Measurements from ENCODE around the gene ACAT2. TPM values are rescaled to one million over a fixed set of nuclear protein-coding genes. Genes with fewer than 3 reads are reported as not detected.

Gene ACAT2
- total RNA-seq, 1 experiment from 2014 or later = 156 TPM

- no peaks in the 10 kb centered on the region for H3K27me3 ChIP-seq (ENCODE audit: insufficient read depth, low read length)
- H3K27ac ChIP-seq (ENCODE audit: insufficient read length, low read depth, low read length) = no peak overlapping the region
- H3K23me2 ChIP-seq (ENCODE audit: insufficient read length, low read depth, low read length, poor library complexity, severe bottlenecking) = no peaks in the 10 kb centered on the region
- H3K9me3 ChIP-seq (ENCODE audit: control insufficient read depth, low read depth, low read length) = no peaks in the 10 kb centered on the region
- H3K79me2 ChIP-seq (ENCODE audit: insufficient read depth, low read length) = no peaks in the 10 kb centered on the region; the same call in 1 of the 2 replicates
- no peaks in the 10 kb centered on the region for H3K79me1 ChIP-seq (ENCODE audit: insufficient read depth, low read depth, low read length, poor library complexity, severe bottlenecking)
- H2BK120ac ChIP-seq (ENCODE audit: low read depth, low read length, poor library complexity, severe bottlenecking) = no peak overlapping the region
- H3K23ac ChIP-seq (ENCODE audit: insufficient read length, low read depth, low read length) = no peak overlapping the region
- no peaks in the 10 kb centered on the region for H3K4me1 ChIP-seq (ENCODE audit: insufficient read depth, low read length)
- Mint-ChIP-seq H3K36me3 (ENCODE audit: insufficient read depth in 1 of 3, low read depth in 3 of 3) (no peaks in the 10 kb centered on the region), H3K27me3 (ENCODE audit: low read depth) (no peaks in the 10 kb centered on the region), H3K4me3 (no peak overlapping the region), H3K27ac (no peak overlapping the region), H3K9me3 (peaks cover 0 to 6% of the 10 kb centered on the region in 2 experiments; a peak in 4 of 5 replicates), H3K4me1 (peaks cover 0 to 2% of the 10 kb centered on the region in 2 experiments; a peak in 1 of 4 replicates)
- H4K8ac ChIP-seq (replicated peaks; ENCODE audit: insufficient read length, low read depth, low read length) = no peak overlapping the region
- H2BK15ac ChIP-seq (ENCODE audit: low read depth, low read length) = no peak overlapping the region
- no peak overlapping the region for H3K4me2 ChIP-seq (ENCODE audit: insufficient read depth, insufficient read length, low read length)
- WGBS (ENCODE audit: extremely low coverage, insufficient read length, low lambda C conversion rate) = no CpG with 5 or more reads among the region's 7 CpGs
- TF ChIP-seq, protein P1, sequence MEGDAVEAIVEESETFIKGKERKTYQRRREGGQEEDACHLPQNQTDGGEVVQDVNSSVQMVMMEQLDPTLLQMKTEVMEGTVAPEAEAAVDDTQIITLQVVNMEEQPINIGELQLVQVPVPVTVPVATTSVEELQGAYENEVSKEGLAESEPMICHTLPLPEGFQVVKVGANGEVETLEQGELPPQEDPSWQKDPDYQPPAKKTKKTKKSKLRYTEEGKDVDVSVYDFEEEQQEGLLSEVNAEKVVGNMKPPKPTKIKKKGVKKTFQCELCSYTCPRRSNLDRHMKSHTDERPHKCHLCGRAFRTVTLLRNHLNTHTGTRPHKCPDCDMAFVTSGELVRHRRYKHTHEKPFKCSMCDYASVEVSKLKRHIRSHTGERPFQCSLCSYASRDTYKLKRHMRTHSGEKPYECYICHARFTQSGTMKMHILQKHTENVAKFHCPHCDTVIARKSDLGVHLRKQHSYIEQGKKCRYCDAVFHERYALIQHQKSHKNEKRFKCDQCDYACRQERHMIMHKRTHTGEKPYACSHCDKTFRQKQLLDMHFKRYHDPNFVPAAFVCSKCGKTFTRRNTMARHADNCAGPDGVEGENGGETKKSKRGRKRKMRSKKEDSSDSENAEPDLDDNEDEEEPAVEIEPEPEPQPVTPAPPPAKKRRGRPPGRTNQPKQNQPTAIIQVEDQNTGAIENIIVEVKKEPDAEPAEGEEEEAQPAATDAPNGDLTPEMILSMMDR (conservative IDR thresholded peaks at IDR 0.05) = no peak
- no peak overlapping the region for H2BK5ac ChIP-seq (ENCODE audit: insufficient read length, low read length)
- H4K5ac ChIP-seq (ENCODE audit: insufficient read length, low read depth, low read length) = no peak overlapping the region
- H3K56ac ChIP-seq (ENCODE audit: insufficient read length, low read depth, low read length) = no peak overlapping the region
- no peak overlapping the region for H2BK20ac ChIP-seq (ENCODE audit: low read depth, low read length, poor library complexity, severe bottlenecking)
- H3T11ph ChIP-seq (ENCODE audit: low read length) = no peak overlapping the region
- no peak overlapping the region for H2AK5ac ChIP-seq (ENCODE audit: insufficient read length, low read length)
- H3K4ac ChIP-seq (ENCODE audit: low read depth, low read length) = no peak overlapping the region
- H2BK12ac ChIP-seq (ENCODE audit: insufficient read length, low read depth, low read length) = no peak overlapping the region
- H3K14ac ChIP-seq (ENCODE audit: insufficient read depth, low read length) = no peak overlapping the region
- H3K9ac ChIP-seq (ENCODE audit: extremely low read depth, insufficient read length, low read length) = no peak overlapping the region
- no peak overlapping the region for H2AFZ ChIP-seq (ENCODE audit: low read length)
- no peak overlapping the region for H3K18ac ChIP-seq (ENCODE audit: insufficient read length, low read depth, low read length)
- H4K91ac ChIP-seq (ENCODE audit: insufficient read length, low read depth, low read length) = no peak overlapping the region
- no peak for DNase-seq
- no peaks in the 10 kb centered on the region for H4K20me1 ChIP-seq (ENCODE audit: control insufficient read depth, insufficient read depth, insufficient read length)
These were observed 47.9 kb upstream of the ACAT2 start for GRCh38 chr6:159713984-159714383.

Data from H9 (cell line).